ENCODE data around the gene TAAR6.
"Not testable (repeated sequence)": the region's sequence is repeated elsewhere in the genome, so short reads cannot be mapped to it uniquely, and the experiment has no call there.

Gene TAAR6

GRCh38 chr6:132551214-132551613 lies 18.9 kb upstream of the TAAR6 start:
- no peak overlapping the region for H3K4me2 ChIP-seq (ENCODE audit: low read length)
- H3K4me1 ChIP-seq (ENCODE audit: low read length), result peaks cover 9% of the 10 kb centered on the region

GRCh38 chr6:132552372-132552771 lies 17.8 kb upstream of the TAAR6 start, which contains the start of gene TAAR8:
TSS of gene TAAR8 (plus strand) at chr6:132552672. CDS start at chr6:132552693, 21 bp downstream.
- H3K27me3 ChIP-seq (ENCODE audit: low read depth, low read length), result no peaks in the 10 kb centered on the region
- no peak for TF ChIP-seq EZH2phosphoT487 (IDR thresholded peaks at IDR 0.05; ENCODE audit: low read depth)
- TF ChIP-seq CTCF (IDR thresholded peaks at IDR 0.05; ENCODE audit: low read depth, low read length), result no peak
- no peaks in the 10 kb centered on the region for H3K79me2 ChIP-seq (ENCODE audit: low read length)
- H3K27ac ChIP-seq (ENCODE audit: low read length), result no peak within 1 kb of the TSS
- H3K4me2 ChIP-seq (ENCODE audit: low read length), result no peak within 1 kb of the TSS
- H3K4me3 ChIP-seq (ENCODE audit: low read length), result no peak within 1 kb of the TSS
- peaks cover 6% of the 10 kb centered on the region for H3K4me1 ChIP-seq (ENCODE audit: low read length)
- no peaks in the 10 kb centered on the region for H4K20me1 ChIP-seq (ENCODE audit: insufficient read depth, low read length)
- no peaks in the 10 kb centered on the region for H3K9me3 ChIP-seq (ENCODE audit: insufficient read depth, low read length)
- H3K9ac ChIP-seq (ENCODE audit: low read length), result no peak within 1 kb of the TSS
- H2AFZ ChIP-seq (ENCODE audit: low read depth, low read length), result no peak within 1 kb of the TSS
- no peaks in the 10 kb centered on the region for H3K36me3 ChIP-seq (replicated peaks; ENCODE audit: low read depth, low read length)

More at GRCh38 chr6:132551214-132551613, 18.9 kb upstream of the TAAR6 start:
- H3K36me3 ChIP-seq (replicated peaks; ENCODE audit: low read depth, low read length), result no peaks in the 10 kb centered on the region
- TF ChIP-seq CTCF (IDR thresholded peaks at IDR 0.05; ENCODE audit: low read depth, low read length) (no peak), EZH2phosphoT487 (IDR thresholded peaks at IDR 0.05; ENCODE audit: low read depth) (no peak)
- no peaks in the 10 kb centered on the region for H4K20me1 ChIP-seq (ENCODE audit: insufficient read depth, low read length)
- no peak overlapping the region for H3K4me3 ChIP-seq (ENCODE audit: low read length)
- no peaks in the 10 kb centered on the region for H3K79me2 ChIP-seq (ENCODE audit: low read length)
- H3K9me3 ChIP-seq (ENCODE audit: insufficient read depth, low read length), result no peaks in the 10 kb centered on the region
- no peak overlapping the region for H3K9ac ChIP-seq (ENCODE audit: low read length)
- no peaks in the 10 kb centered on the region for H3K27me3 ChIP-seq (ENCODE audit: low read depth, low read length)
- no peak overlapping the region for H3K27ac ChIP-seq (ENCODE audit: low read length)
- no peak overlapping the region for H2AFZ ChIP-seq (ENCODE audit: low read depth, low read length)

GRCh38 chr6:132560087-132560486 lies 10.0 kb upstream of the TAAR6 start:
- 0 out of 2 replicates have a peak, but pooled peaks cover 12% of the 10 kb centered on the region for H3K27me3 ChIP-seq (ENCODE audit: low read depth, low read length)

DNA sequence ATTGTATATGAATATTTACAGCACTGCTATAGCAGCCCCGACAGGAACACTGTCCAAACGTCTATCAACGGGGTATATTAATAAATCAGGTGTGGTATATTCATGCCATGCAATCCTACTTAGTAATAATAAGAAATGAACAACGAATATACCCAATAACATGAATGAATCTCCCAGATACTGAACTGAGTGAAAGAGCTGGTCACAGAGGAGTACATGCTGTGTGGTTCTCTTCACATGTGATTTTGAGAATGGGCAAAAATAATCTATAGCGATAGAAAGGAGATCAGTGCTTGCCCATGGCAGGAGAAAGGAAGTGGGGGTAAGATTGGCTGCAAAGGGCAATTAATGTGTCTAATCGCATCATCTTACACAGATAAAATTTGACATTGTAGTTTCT lies 3.7 kb upstream of the TAAR6 start:
- TF ChIP-seq CTCF (IDR thresholded peaks at IDR 0.05; ENCODE audit: low read depth, low read length), result no peak
- no peak for TF ChIP-seq EZH2phosphoT487 (IDR thresholded peaks at IDR 0.05; ENCODE audit: low read depth)
- 0 out of 2 replicates have a peak, but pooled peaks cover 12% of the 10 kb centered on the region for H3K27me3 ChIP-seq (ENCODE audit: low read depth, low read length)
- no peak overlapping the region for H3K4me3 ChIP-seq (ENCODE audit: low read length)
- H2AFZ ChIP-seq (ENCODE audit: low read depth, low read length), result no peak overlapping the region
- no peak overlapping the region for H3K4me2 ChIP-seq (ENCODE audit: low read length)
- no peak overlapping the region for H3K27ac ChIP-seq (ENCODE audit: low read length)
- H3K9ac ChIP-seq (ENCODE audit: low read length), result no peak overlapping the region
- no peaks in the 10 kb centered on the region for H3K36me3 ChIP-seq (replicated peaks; ENCODE audit: low read depth, low read length)
- no peaks in the 10 kb centered on the region for H4K20me1 ChIP-seq (ENCODE audit: insufficient read depth, low read length)
- H3K4me1 ChIP-seq (ENCODE audit: low read length), result no peaks in the 10 kb centered on the region
- no peaks in the 10 kb centered on the region for H3K79me2 ChIP-seq (ENCODE audit: low read length)
- H3K9me3 ChIP-seq (ENCODE audit: insufficient read depth, low read length), result no peaks in the 10 kb centered on the region

More at GRCh38 chr6:132560087-132560486, 10.0 kb upstream of the TAAR6 start:
- not testable (repeated sequence) for H3K9me3 ChIP-seq (ENCODE audit: insufficient read depth, low read length); H3K36me3 ChIP-seq (replicated peaks; ENCODE audit: low read depth, low read length); H3K9ac ChIP-seq (ENCODE audit: low read length); H3K4me2 ChIP-seq (ENCODE audit: low read length); H2AFZ ChIP-seq (ENCODE audit: low read depth, low read length); H3K4me3 ChIP-seq (ENCODE audit: low read length); H3K4me1 ChIP-seq (ENCODE audit: low read length); H3K79me2 ChIP-seq (ENCODE audit: low read length); H3K27ac ChIP-seq (ENCODE audit: low read length); H4K20me1 ChIP-seq (ENCODE audit: insufficient read depth, low read length)
